ENCODE data around the gene SPOCK2. TPM values are rescaled to one million over a fixed set of nuclear protein-coding genes. Genes with fewer than 3 reads are reported as not detected.

The SPOCK2 gene
- total and polyA plus RNA-seq, 2 donors (not counting 3 experiments of a cell fraction or from before 2014, with no cell fraction given) = 0.40 to 1.1 TPM

DNA sequence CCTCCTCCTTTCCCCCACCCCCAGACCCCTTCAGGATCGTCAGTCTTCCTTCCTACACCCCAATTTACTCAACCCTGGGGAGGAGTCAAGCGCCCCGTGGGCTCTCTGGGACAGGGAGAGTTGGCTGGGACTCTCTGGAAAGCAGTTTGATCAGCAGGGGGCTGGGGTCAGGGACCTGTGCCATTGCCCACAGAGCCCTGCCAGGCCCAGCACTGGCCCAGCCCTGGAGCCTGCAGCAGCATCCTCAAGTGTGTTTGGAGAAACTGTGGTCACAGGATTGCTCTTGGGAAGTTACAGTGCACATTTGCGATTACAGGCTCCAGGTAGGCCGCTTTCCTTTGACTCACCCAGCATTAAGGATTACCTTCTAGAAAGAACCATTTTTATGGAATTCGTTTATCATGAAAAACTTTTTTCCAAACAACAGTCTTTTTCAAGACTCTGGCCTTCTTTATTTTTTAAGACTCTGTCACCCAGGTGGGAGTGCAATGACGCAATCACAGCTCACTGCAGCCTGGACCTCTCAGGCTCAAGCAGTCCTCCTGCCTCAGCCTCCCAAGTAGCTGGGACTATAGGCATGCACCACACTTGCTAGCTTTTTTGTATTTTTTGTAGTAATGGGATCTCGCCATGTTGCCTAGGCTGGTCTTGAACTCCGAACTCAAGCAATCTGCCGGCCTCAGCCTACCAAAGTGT lies 73.4 kb downstream of the SPOCK2 start:
- CTCF ChIA-PET = interaction anchor here (1.1 to 1.7 kb wide), 3 partner anchors 34 to 59 kb away, joined by 3 to 8 read pairs (median 3); no protein-coding TSS in a partner anchor
- dilution Hi-C loops (cut with MboI; ENCODE audit: extremely low pct_ligation_motif_present, low sequenced_read_pairs) = no loop called here
- no peaks in the 10 kb centered on the region for H3K9me1 ChIP-seq (replicated peaks; ENCODE audit: control insufficient read depth, extremely low read depth, insufficient read depth, low read length)
- intact Hi-C loops (cut with micrococcal nuclease) = no loop called here
- no peak overlapping the region for H3K27ac ChIP-seq (ENCODE audit: insufficient read depth, low read depth, low read length)
- DNase-seq (ENCODE audit: low read depth, low spot score) (no peak), FAIRE-seq (no peak)
- POLR2A ChIA-PET = no interaction called here
- H3K4me2 ChIP-seq (ENCODE audit: insufficient read depth, low read length) = no peak overlapping the region
- TF ChIP-seq FOS (IDR thresholded peaks at IDR 0.05; ENCODE audit: borderline replicate concordance, insufficient read depth, low read length) = no peak
- TF ChIP-seq MYC (IDR thresholded peaks at IDR 0.05; ENCODE audit: low read depth, low read length) = no peak
- TF ChIP-seq, protein P1, sequence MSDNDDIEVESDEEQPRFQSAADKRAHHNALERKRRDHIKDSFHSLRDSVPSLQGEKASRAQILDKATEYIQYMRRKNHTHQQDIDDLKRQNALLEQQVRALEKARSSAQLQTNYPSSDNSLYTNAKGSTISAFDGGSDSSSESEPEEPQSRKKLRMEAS (IDR thresholded peaks at IDR 0.05; ENCODE audit: insufficient read depth, insufficient read length) = no peak
- TF ChIP-seq EZH2 (IDR thresholded peaks at IDR 0.05; ENCODE audit: borderline replicate concordance, low read depth, low read length, severe bottlenecking) = no peak
- TF ChIP-seq JUN (IDR thresholded peaks at IDR 0.05; ENCODE audit: borderline replicate concordance, insufficient read depth, insufficient read length, low read depth) = no peak
- TF ChIP-seq, protein P2, sequence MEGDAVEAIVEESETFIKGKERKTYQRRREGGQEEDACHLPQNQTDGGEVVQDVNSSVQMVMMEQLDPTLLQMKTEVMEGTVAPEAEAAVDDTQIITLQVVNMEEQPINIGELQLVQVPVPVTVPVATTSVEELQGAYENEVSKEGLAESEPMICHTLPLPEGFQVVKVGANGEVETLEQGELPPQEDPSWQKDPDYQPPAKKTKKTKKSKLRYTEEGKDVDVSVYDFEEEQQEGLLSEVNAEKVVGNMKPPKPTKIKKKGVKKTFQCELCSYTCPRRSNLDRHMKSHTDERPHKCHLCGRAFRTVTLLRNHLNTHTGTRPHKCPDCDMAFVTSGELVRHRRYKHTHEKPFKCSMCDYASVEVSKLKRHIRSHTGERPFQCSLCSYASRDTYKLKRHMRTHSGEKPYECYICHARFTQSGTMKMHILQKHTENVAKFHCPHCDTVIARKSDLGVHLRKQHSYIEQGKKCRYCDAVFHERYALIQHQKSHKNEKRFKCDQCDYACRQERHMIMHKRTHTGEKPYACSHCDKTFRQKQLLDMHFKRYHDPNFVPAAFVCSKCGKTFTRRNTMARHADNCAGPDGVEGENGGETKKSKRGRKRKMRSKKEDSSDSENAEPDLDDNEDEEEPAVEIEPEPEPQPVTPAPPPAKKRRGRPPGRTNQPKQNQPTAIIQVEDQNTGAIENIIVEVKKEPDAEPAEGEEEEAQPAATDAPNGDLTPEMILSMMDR (IDR thresholded peaks at IDR 0.05; ENCODE audit: extremely low read depth in 1 of 2, insufficient read depth in 1 of 2, low read depth in 1 of 2, low read length in 2 of 2) = no peak
- TF ChIP-seq POLR2AphosphoS5 (IDR thresholded peaks at IDR 0.05; ENCODE audit: insufficient read depth, low read depth, low read length) = no peak
- TF ChIP-seq POLR2A (IDR thresholded peaks at IDR 0.05; ENCODE audit: low read depth, low read length) = no peak
- no peaks in the 10 kb centered on the region for H3K36me3 ChIP-seq (ENCODE audit: control insufficient read depth in 2 of 2, extremely low read depth in 1 of 2, insufficient read depth in 2 of 2, low read length in 2 of 2)
- no TSS peak for BruUV-seq (replicated peaks)
- no peaks in the 10 kb centered on the region for H3K9me3 ChIP-seq (replicated peaks; ENCODE audit: control insufficient read depth, insufficient read depth, low read length)
- H3K27me3 ChIP-seq (ENCODE audit: control insufficient read depth in 2 of 2, insufficient read depth in 2 of 2, low read length in 2 of 2) = peaks cover 0 to 7% of the 10 kb centered on the region in 2 experiments
- H3K9ac ChIP-seq (replicated peaks; ENCODE audit: extremely low read depth, insufficient read depth, low read length) = no peak overlapping the region
- no peaks in the 10 kb centered on the region for H4K20me1 ChIP-seq (replicated peaks; ENCODE audit: control insufficient read depth, extremely low read depth, insufficient read depth, low read length)
- peaks cover 3% of the 10 kb centered on the region for H3K4me1 ChIP-seq (ENCODE audit: control insufficient read depth, extremely low read depth, insufficient read depth, low read length)
- no peak overlapping the region for H2AFZ ChIP-seq (ENCODE audit: low read depth, low read length)
- H3K4me3 ChIP-seq (replicated peaks in 1 of 3; ENCODE audit: insufficient read depth in 1 of 3, low read depth in 1 of 3, low read length in 3 of 3) = no peak overlapping the region
- no peaks in the 10 kb centered on the region for H3K79me2 ChIP-seq (ENCODE audit: control insufficient read depth, insufficient read depth, low read length)
